GM18517 (cell line): Measurements from ENCODE around the gene TTC17.

Experiments
- ATAC-seq: cut with Tn5 transposase; IDR thresholded peaks from one replicate; pipeline ENCODE4 v1.9.1; 2021; ENCODE audit warnings: mild to moderate bottlenecking, moderate library complexity; ENCODE audit not compliant: unreplicated experiment

TTC17 gene

GRCh38 chr11:43532041-43532440, 173.3 kb downstream of the TTC17 start:
- ATAC-seq: no peak

GRCh38 chr11:43537833-43538615, 179.3 kb downstream of the TTC17 start:
- ATAC-seq: no peak

DNA sequence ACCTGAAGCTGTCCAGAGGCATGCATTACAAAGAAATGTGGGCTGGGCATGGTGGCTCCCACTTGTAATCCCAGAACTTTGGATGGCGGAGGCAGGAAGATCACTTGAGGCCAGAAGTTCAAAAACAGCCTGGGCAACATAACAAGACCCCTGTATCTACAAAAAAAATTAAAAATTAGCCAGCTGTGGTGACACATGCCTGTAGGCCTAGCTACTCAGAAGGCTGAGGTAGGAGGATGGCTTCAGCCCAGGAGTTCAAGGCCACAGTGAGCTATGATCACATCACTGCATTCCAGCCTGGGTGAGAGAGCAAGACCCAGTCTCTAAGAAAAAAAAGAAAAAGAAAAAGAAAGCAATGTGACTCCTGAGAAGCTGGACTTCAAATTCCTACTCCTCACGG, 183.3 kb downstream of the TTC17 start:
- ATAC-seq: no peak

DNA sequence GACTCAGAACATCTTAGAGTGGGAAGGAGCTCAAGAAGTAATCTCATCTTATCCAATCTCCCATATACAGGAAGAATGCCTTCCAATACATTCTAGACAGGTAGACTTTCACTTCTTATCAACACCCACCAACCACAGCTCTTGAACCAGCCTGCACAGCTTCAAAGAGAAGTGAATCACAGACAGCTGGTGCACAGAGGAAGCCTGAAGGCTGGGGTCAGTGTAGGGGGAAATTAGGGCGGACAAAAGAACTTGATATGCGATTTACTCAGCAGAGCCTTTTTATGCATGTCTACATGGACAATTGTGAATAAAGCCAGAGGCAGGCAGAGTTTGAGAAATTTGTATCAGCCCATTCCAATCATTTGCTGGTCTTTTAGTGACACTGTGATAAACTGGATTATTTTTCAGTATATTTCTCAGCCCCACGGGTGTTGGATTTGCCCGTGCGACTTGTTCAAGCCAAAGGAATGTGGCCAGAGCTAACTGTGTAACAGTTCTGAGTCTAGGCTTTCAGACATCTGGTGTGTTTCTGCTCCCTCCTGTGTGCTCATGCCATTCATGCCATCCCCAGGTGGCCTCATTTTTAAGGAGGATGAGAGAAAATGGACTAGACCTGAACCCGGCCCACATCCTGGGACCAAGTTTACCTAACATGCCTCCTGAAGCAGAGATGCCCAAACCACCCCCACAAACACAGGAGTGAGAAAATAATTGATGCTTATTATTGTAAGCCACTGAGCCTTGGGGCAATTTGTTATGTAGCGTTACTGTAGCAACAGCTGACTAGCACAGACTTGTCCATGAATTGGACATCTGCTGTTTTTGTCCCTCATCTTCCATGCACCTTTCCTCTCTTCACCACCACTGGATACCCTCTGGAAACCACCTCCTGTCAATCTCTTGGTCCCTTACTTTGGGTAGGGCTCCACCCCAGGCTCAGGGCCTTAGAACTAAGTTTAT, 184.3 kb downstream of the TTC17 start:
- ATAC-seq: no peak
